ENCODE data around the gene GMPPA. TPM values are rescaled to one million over a fixed set of nuclear protein-coding genes. Genes with fewer than 3 reads are reported as not detected.

Gene GMPPA
- total RNA-seq, 1 donor from 2014 or later = 19.9 TPM

DNA sequence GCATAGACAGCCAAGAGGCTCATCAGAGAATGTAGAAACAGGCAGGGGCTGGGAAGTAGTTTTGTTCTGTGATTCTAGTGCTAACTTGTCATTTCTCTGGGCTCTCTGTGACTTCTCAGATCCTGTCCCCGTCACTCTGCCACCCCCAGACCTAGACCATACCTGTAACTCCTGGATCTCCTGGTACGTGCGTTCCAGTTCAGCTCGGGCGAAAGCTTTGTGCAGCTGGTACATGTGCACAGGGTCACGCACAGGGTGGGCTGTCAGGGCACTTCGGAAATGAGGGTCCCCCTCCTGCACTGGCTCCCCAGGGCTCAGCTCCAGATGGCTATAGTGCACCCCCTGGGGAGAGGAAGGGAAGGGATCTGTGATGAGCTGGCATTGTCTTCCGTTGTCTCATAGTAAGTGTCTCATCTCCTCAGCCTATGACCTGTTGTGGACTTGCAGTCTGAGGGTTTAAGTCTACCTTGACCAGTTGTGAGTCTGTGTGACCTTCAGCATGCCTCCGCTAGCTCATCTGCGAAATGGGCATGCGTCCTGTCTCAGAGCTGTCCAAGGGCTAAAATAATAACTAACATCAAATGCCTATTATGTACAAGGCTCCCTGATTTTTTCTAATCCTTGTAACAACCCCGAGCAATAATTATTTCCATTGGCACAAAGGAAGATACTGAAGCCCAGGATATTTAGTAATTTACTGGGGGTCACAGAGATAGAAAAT is 42.3 kb downstream of the GMPPA start:
- no peak for ATAC-seq

DNA sequence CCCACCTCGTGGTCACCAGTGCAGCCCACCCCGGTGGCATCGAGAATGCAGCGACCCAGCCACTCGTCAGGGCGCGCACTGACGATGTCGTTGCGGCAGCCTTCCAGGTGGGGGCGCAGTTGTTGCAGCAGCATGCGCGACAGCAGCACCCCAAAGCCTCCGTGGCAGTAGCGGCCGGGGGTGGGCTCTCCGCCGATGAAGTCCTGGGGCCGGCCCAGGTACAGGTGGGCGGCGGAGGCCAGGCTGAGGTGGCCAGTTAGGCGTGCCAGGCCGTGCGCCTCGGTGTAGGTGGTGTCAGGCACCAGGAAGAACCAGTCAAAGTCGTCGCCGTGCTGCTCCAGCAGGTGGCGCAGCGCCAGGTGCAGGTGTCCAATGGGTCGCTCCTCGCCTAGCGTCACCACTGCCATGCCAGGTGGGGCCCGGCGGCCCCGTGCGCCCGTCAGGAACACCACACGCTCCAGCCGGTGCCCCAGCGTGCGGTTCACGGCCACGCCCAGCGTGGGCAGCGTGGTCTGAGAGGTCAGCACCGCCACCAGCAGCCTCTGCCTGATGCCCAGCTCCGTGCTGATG is 43.0 kb downstream of the GMPPA start:
- ATAC-seq = peak; percentile 38

GRCh38 chr2:219542931-219543595 is 44.4 kb downstream of the GMPPA start:
- peak; percentile 57 for ATAC-seq

- ATAC-seq = peak; percentile 92
These were observed 45.1 kb downstream of the GMPPA start, which contains the start of the genes CHPF and TMEM198 for GRCh38 chr2:219543596-219544358. Gene CHPF (minus strand): TSS chr2:219543809. CDS start chr2:219543538, 271 bp downstream. Gene TMEM198 (plus strand): TSS chr2:219544028. CDS start chr2:219544728, 700 bp downstream.

GRCh38 chr2:219544567-219544966 is 45.9 kb downstream of the GMPPA start:
- no peak for ATAC-seq

- no peak for ATAC-seq
These were observed 46.7 kb downstream of the GMPPA start for GRCh38 chr2:219545295-219545942.

- ATAC-seq = no peak
These were observed 47.3 kb downstream of the GMPPA start for GRCh38 chr2:219545943-219546352.

DNA sequence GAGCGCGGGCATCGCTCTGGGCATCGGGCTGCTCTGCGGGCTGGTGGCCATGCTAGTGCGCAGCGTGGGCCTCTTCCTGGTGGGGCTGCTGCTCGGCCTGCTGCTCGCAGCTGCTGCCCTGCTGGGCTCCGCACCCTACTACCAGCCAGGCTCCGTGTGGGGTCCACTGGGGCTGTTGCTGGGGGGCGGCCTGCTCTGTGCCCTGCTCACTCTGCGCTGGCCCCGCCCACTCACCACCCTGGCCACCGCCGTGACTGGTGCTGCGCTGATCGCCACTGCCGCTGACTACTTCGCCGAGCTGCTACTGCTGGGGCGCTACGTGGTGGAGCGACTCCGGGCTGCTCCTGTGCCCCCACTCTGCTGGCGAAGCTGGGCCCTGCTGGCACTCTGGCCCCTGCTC is 48.9 kb downstream of the GMPPA start:
- no peak for ATAC-seq

DNA sequence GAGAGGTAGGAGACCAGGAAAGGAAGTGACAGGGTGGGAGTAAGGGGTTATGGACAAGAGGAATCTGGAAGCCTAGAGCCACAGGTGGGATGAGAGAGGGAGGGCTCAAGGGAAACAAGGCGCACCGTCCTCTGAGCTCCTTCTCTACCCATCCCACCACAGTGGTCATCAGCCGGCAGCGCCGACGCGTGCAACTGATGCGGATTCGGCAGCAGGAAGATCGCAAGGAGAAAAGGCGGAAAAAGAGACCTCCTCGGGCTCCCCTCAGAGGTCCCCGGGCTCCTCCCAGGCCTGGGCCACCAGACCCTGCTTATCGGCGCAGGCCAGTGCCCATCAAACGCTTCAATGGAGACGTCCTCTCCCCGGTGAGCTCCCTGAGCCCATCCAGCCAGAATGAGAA is 50.3 kb downstream of the GMPPA start:
- no peak for ATAC-seq

DNA sequence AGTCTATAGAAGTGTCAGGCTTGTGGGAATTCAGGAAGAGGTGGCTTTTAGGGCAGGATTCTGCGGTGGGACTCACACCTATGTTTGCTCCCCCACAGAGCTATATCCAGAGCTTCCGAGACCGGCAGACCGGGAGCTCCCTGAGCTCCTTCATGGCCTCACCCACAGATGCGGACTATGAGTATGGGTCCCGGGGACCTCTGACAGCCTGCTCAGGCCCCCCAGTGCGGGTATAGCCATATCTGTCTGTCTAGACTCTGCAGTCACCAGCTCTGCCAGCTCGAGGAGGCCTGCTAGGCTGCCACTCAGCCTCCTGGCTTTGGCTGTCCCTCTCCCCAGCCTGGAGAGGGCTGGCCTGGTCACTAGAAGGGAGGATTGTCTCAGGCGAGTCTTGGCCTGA is 50.9 kb downstream of the GMPPA start:
- ATAC-seq = no peak

DNA sequence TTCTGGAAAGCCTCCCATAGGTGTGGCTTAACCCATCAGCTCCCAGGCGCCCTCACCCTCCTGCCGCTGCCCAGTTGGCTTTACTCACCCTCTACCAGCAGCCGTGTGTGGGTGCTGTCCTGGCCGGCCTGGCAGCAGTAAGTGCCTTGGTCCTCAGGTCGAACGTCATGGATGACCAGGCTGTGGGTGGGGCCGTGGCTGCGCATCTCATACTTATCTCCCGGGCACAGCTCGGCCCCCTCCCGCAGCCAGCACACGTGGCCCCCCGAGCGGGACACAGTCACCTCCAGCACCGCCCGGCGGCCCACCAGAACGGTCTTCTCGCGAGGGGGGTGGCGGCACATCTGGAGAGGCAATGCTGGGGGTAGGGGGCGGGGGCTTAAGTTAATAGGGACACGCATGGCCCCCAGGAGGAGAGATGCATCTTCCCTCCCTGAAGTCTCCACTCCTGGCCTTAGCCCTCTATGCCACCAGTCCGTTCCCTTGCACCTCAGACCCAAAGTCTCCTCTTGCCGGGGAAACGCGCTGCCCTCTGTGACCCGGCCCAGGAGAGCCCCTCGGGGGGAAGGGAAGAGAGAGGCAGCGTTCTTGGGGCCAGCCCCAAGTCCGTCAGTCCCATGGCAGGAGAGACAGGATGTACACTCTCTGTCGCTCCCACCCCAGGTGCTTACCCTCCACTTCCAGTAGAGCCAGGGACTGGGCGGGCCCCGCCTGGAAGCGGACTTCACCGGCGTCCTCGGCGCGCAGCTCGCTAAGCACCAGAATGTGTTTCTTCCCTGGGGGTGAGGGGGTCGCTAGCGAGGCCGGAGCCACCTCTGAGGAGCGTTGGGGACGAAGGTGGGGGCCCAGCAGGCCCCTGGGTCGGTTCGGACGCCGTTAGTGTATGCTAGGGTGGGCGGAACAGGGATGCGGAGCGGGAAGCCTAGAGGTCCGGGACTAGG is 53.0 kb downstream of the GMPPA start:
- ATAC-seq = peak; percentile 31

DNA sequence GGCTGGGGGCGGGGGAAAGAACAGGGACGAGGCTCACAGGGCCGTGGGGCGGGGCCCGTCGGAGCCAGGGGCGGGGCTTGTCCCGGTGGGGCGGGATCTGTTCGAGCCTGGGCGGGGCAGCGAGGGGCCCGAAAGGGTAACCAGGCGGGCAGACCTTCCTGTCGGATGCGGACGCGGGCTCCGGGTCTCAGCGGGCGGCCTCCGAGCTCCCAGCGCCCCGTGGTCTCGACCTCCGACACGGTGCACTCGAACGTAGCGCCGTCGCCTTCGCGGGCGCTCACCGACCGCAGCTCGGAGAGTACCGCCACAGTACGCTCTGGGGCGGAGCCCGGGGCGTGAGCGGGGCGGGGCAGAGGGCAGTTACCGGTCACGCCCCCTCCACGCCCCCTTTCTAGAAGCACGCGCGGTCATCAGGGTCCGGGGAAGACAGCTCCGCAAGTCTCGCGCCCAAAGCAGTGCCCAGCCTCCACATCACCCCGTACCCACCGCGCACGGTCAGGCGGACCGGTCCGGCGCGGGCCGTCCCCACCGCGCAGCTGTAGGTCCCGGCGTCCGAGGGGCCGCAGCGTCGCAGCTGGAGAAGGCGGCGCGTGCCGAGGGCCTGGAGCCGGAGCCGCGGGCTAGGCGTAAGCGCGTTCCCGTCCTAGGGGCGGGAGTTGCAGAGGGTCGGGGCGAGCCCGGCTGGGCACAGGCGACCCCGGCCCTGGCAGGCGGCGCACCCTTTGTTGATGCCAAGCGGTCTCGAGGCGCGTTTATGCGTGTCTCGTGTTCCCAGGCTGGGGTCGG is 53.9 kb downstream of the GMPPA start:
- ATAC-seq = peak; percentile 85

- no peak for ATAC-seq
These were observed 54.4 kb downstream of the GMPPA start for GRCh38 chr2:219553168-219553417.

DNA sequence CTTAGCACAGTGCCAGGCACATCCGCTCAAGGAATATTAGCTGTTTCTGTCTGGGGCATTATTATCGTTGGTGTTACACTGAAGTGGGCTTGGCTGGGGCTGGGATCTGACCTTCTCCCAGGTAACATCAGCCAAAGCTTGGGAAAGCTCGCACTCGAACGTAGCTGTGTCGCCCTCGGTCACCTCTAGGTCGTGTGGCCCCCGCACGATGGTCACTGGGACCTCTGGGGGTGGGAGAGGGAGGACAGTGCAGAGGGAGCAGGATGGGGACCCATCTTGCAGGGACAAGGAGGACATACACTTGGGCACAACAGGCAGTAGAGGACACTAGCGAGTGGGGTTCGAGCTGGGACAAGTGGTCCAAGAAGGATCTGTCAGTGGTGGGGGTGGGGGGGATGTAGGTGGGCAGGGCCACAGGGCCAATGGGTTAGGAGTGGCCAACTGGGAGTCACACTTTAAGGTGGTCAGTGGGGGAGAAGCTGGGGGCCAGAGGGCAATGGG is 54.8 kb downstream of the GMPPA start:
- ATAC-seq = no peak

GRCh38 chr2:219554350-219554749 is 55.7 kb downstream of the GMPPA start:
- ATAC-seq = no peak

GRCh38 chr2:219555956-219556355 is 57.3 kb downstream of the GMPPA start:
- ATAC-seq = no peak

GRCh38 chr2:219556413-219556812 is 57.7 kb downstream of the GMPPA start:
- no peak for ATAC-seq

Data from esophagus mucosa (tissue), 1 donor.